ENCODE results near the gene UGT1A6.

Gene UGT1A6

GRCh38 chr2:233764761-233765160 lies 72.1 kb downstream of the UGT1A6 start:
- DNase-seq (ENCODE audit: low read depth in 2 of 2) = no peak
- no peak overlapping the region for H3K4me3 ChIP-seq (replicated peaks in 1 of 2; ENCODE audit: low read depth in 2 of 2, low read length in 2 of 2)
- TF ChIP-seq CTCF (IDR thresholded peaks at IDR 0.05; ENCODE audit: low read depth, low read length) = no peak

- no peak for TF ChIP-seq CTCF (IDR thresholded peaks at IDR 0.05; ENCODE audit: low read depth, low read length)
- no peak overlapping the region for H3K4me3 ChIP-seq (replicated peaks in 1 of 2; ENCODE audit: low read depth in 2 of 2, low read length in 2 of 2)
- no peak for DNase-seq (ENCODE audit: low read depth in 2 of 2)
These were observed 73.7 kb downstream of the UGT1A6 start for GRCh38 chr2:233766416-233766815.

GRCh38 chr2:233768076-233768475 lies 75.4 kb downstream of the UGT1A6 start:
- TF ChIP-seq CTCF (IDR thresholded peaks at IDR 0.05; ENCODE audit: low read depth, low read length) = no peak
- no peak for DNase-seq (ENCODE audit: low read depth in 2 of 2)
- H3K4me3 ChIP-seq (replicated peaks in 1 of 2; ENCODE audit: low read depth in 2 of 2, low read length in 2 of 2) = no peak overlapping the region

- H3K4me3 ChIP-seq (replicated peaks in 1 of 2; ENCODE audit: low read depth in 2 of 2, low read length in 2 of 2) = no peak overlapping the region
- TF ChIP-seq CTCF (IDR thresholded peaks at IDR 0.05; ENCODE audit: low read depth, low read length) = no peak
These were observed 76.6 kb downstream of the UGT1A6 start for GRCh38 chr2:233769260-233769659.

GRCh38 chr2:233772153-233772552 lies 79.5 kb downstream of the UGT1A6 start:
- no peak for TF ChIP-seq CTCF (IDR thresholded peaks at IDR 0.05; ENCODE audit: low read depth, low read length)
- H3K4me3 ChIP-seq (replicated peaks in 1 of 2; ENCODE audit: low read depth in 2 of 2, low read length in 2 of 2) = no peak overlapping the region
- DNase-seq (ENCODE audit: low read depth in 2 of 2) = no peak

More at GRCh38 chr2:233769260-233769659, 76.6 kb downstream of the UGT1A6 start:
- no peak for DNase-seq (ENCODE audit: low read depth in 2 of 2)

GRCh38 chr2:233772583-233772982 lies 79.9 kb downstream of the UGT1A6 start:
- H3K4me3 ChIP-seq (replicated peaks in 1 of 2; ENCODE audit: low read depth in 2 of 2, low read length in 2 of 2) = no peak overlapping the region
- peak in 1 of 2 donors; percentile 36 for DNase-seq (ENCODE audit: low read depth in 2 of 2)
- TF ChIP-seq CTCF (IDR thresholded peaks at IDR 0.05; ENCODE audit: low read depth, low read length) = no peak

GRCh38 chr2:233773854-233774253 lies 81.2 kb downstream of the UGT1A6 start:
- TF ChIP-seq CTCF (IDR thresholded peaks at IDR 0.05; ENCODE audit: low read depth, low read length) = no peak
- no peak for DNase-seq (ENCODE audit: low read depth in 2 of 2)
- no peak overlapping the region for H3K4me3 ChIP-seq (replicated peaks in 1 of 2; ENCODE audit: low read depth in 2 of 2, low read length in 2 of 2)

All from cardiac fibroblast (primary cell).